Measurements from ENCODE around the gene SEPTIN6.

GRCh38 chrX:119709630-119710029 is 16.7 kb upstream of the SEPTIN6 start:
- TF ChIP-seq CTCF (IDR thresholded peaks at IDR 0.05 in 8 of 11, conservative IDR thresholded peaks at IDR 0.05 in 3 of 11) (no peak), POLR2A (IDR thresholded peaks at IDR 0.05) (no peak)
